ENCODE results near the gene MYOCOS.
"Not testable (repeated sequence)": the region's sequence is repeated elsewhere in the genome, so short reads cannot be mapped to it uniquely, and the experiment has no call there.

The MYOCOS gene

GRCh38 chr1:171622152-171622462, at the start of gene MYOCOS:
MYOCOS (plus strand) TSS chr1:171622243; CDS start chr1:171623884, 1,641 bp downstream.
- DNase-seq (ENCODE audit: low spot score): no peak

GRCh38 chr1:171576144-171576543, 45.9 kb upstream of the MYOCOS start:
- no peak for DNase-seq (ENCODE audit: low spot score)

- no peak for DNase-seq (ENCODE audit: low spot score)
Observed at GRCh38 chr1:171581226-171581625, 40.8 kb upstream of the MYOCOS start.

GRCh38 chr1:171581766-171582165, 40.3 kb upstream of the MYOCOS start:
- DNase-seq (ENCODE audit: low spot score): no peak

- DNase-seq (ENCODE audit: low spot score): no peak
Observed at GRCh38 chr1:171582589-171582988, 39.5 kb upstream of the MYOCOS start.

GRCh38 chr1:171583591-171584201, 38.3 kb upstream of the MYOCOS start:
- DNase-seq (ENCODE audit: low spot score): no peak

GRCh38 chr1:171585715-171586114, 36.3 kb upstream of the MYOCOS start:
- DNase-seq (ENCODE audit: low spot score): no peak

GRCh38 chr1:171588230-171588629, 33.8 kb upstream of the MYOCOS start:
- no peak for DNase-seq (ENCODE audit: low spot score)

GRCh38 chr1:171590022-171590421, 32.0 kb upstream of the MYOCOS start:
- DNase-seq (ENCODE audit: low spot score): no peak

GRCh38 chr1:171595324-171595723, 26.7 kb upstream of the MYOCOS start:
- DNase-seq (ENCODE audit: low spot score): no peak

- no peak for DNase-seq (ENCODE audit: low spot score)
Observed at GRCh38 chr1:171596119-171596518, 25.9 kb upstream of the MYOCOS start.

GRCh38 chr1:171596705-171597104, 25.3 kb upstream of the MYOCOS start:
- DNase-seq (ENCODE audit: low spot score): no peak

- no peak for DNase-seq (ENCODE audit: low spot score)
Observed at GRCh38 chr1:171597203-171597602, 24.8 kb upstream of the MYOCOS start.

- not testable (repeated sequence) for DNase-seq (ENCODE audit: low spot score)
Observed at GRCh38 chr1:171600310-171600709, 21.7 kb upstream of the MYOCOS start.

- DNase-seq (ENCODE audit: low spot score): no peak
Observed at GRCh38 chr1:171600862-171601261, 21.2 kb upstream of the MYOCOS start.

GRCh38 chr1:171603042-171603441, 19.0 kb upstream of the MYOCOS start:
- DNase-seq (ENCODE audit: low spot score): not testable (repeated sequence)

GRCh38 chr1:171606402-171606941, 15.6 kb upstream of the MYOCOS start:
- no peak for DNase-seq (ENCODE audit: low spot score)

GRCh38 chr1:171610385-171610784, 11.7 kb upstream of the MYOCOS start:
- DNase-seq (ENCODE audit: low spot score): no peak

- no peak for DNase-seq (ENCODE audit: low spot score)
Observed at GRCh38 chr1:171611306-171611705, 10.7 kb upstream of the MYOCOS start.

- DNase-seq (ENCODE audit: low spot score): no peak
Observed at GRCh38 chr1:171613282-171613681, 8.8 kb upstream of the MYOCOS start.

- DNase-seq (ENCODE audit: low spot score): not testable (repeated sequence)
Observed at GRCh38 chr1:171615122-171615906, 6.7 kb upstream of the MYOCOS start.

- no peak for DNase-seq (ENCODE audit: low spot score)
Observed at GRCh38 chr1:171616586-171616985, 5.5 kb upstream of the MYOCOS start.

GRCh38 chr1:171623651-171624331, 1.7 kb downstream of the MYOCOS start:
- DNase-seq (ENCODE audit: low spot score): no peak

Measured in hepatic stellate cell (primary cell).